Endothelial cell of umbilical vein (primary cell): ENCODE data around the gene ZSWIM4. TPM values are rescaled to one million over a fixed set of nuclear protein-coding genes. Genes with fewer than 3 reads are reported as not detected.

Experiments used
- BruUV-seq: library from RNA; stranded (reverse); fragments of 400-500 nt; replicated peaks from 2 replicates; lab custom pipeline; 2021; lab: Mats Ljungman, UMichigan
- CTCF ChIA-PET: fragments of 300-600, 350-600 bp; sonication (Branson Sonifier 250); formaldehyde crosslinking; loops from one replicate; lab custom pipeline; 2021; ENCODE audit warnings: antibody characterized with exemption, inconsistent platforms; lab: Charles Lee
- POLR2A ChIA-PET: fragments of 300-600, 350-600 bp; sonication (Branson Sonifier 250); formaldehyde crosslinking; loops from one replicate; lab custom pipeline; 2021; ENCODE audit warnings: antibody characterized with exemption, inconsistent platforms; lab: Charles Lee
- DNase-seq: peaks from one replicate; pipeline ENCODE4 v3.0.0-alpha.2; 2011; ENCODE audit warnings: low read depth, low spot score
- FAIRE-seq: peaks from 2 replicates; lab custom pipeline; 2011; peaks lifted over from hg19 to GRCh38; lab: Jason Lieb, UNC
- H2AFZ ChIP-seq: 2 replicates; pipeline ENCODE4 v1.6.0; 2012; ENCODE audit warnings: low read depth, low read length, control low read depth, inconsistent platforms
- H3K27ac ChIP-seq: 2 replicates; pipeline ENCODE4 v1.5.1; 2011; ENCODE audit warnings: low read depth, mild to moderate bottlenecking, control low read depth, low read length, moderate library complexity; ENCODE audit not compliant: insufficient read depth
- H3K27me3 ChIP-seq, 2 experiments: 2 replicates each; pipeline versions ENCODE4 v1.6.0 to v1.6.1; 2011; ENCODE audit warnings: low read length in 2 of 2, mixed read lengths in 1 of 2; ENCODE audit not compliant: control insufficient read depth in 2 of 2, insufficient read depth in 2 of 2
- H3K36me3 ChIP-seq, 2 experiments: 2 replicates in 1 of 2; 3 replicates in 1 of 2; pipeline ENCODE4 v1.5.1; 2011; ENCODE audit warnings: low read length in 2 of 2, mild to moderate bottlenecking in 1 of 2, moderate library complexity in 1 of 2; ENCODE audit not compliant: control insufficient read depth in 2 of 2, insufficient read depth in 2 of 2; ENCODE audit errors: extremely low read depth in 1 of 2
- H3K4me1 ChIP-seq: 3 replicates; pipeline ENCODE4 v1.5.1; 2011; ENCODE audit warnings: mild to moderate bottlenecking, low read length; ENCODE audit not compliant: control insufficient read depth, insufficient read depth; ENCODE audit errors: extremely low read depth
- H3K4me2 ChIP-seq: 2 replicates; pipeline ENCODE4 v1.6.1; 2011; ENCODE audit warnings: low read length, control low read depth, mixed read lengths; ENCODE audit not compliant: insufficient read depth
- H3K4me3 ChIP-seq, 3 experiments: fragments of 200-600 bp in 1 of 3; sonication (generic), shearing (Covaris generic) in 1 of 3; replicated peaks in 1 of 3; 2 replicates each; pipeline ENCODE4 v1.5.1; 2011 to 2016; ENCODE audit warnings: control low read depth in 3 of 3, low read length in 3 of 3, mild to moderate bottlenecking in 2 of 3, inconsistent platforms in 1 of 3, low read depth in 1 of 3, moderate library complexity in 1 of 3; ENCODE audit not compliant: insufficient read depth in 1 of 3
- H3K79me2 ChIP-seq: 2 replicates; pipeline ENCODE4 v1.6.0; 2012; ENCODE audit warnings: low read length, inconsistent platforms; ENCODE audit not compliant: control insufficient read depth, insufficient read depth
- H3K9ac ChIP-seq: replicated peaks from 2 replicates; pipeline ENCODE3; 2011; ENCODE audit warnings: low read length, control low read depth; ENCODE audit not compliant: insufficient read depth; ENCODE audit errors: extremely low read depth
- H3K9me1 ChIP-seq: replicated peaks from 3 replicates; pipeline ENCODE4 v1.6.0; 2011; ENCODE audit warnings: mild to moderate bottlenecking, low read length; ENCODE audit not compliant: control insufficient read depth, insufficient read depth; ENCODE audit errors: extremely low read depth
- H3K9me3 ChIP-seq: replicated peaks from 2 replicates; pipeline ENCODE4 v1.5.1; 2012; ENCODE audit warnings: low read length, inconsistent platforms; ENCODE audit not compliant: control insufficient read depth, insufficient read depth
- H4K20me1 ChIP-seq: replicated peaks from 2 replicates; pipeline ENCODE3; 2011; ENCODE audit warnings: mild to moderate bottlenecking, low read length; ENCODE audit not compliant: control insufficient read depth, insufficient read depth; ENCODE audit errors: extremely low read depth
- GATA2 ChIP-seq: IDR thresholded peaks from 2 replicates; pipeline ENCODE4 v1.7.0; 2011; ENCODE audit warnings: low read depth, mild to moderate bottlenecking, moderate library complexity, mixed read lengths, low read length; ENCODE audit not compliant: insufficient read length, insufficient read depth
- dilution Hi-C: fragments of 300-500 bp; cut with MboI; formaldehyde crosslinking; loops from one replicate; pipeline ENCODE4 v1.15.0; 2019; ENCODE audit warnings: low sequenced_read_pairs; ENCODE audit not compliant: extremely low pct_ligation_motif_present
- intact Hi-C: fragments of 100-400 bp; cut with micrococcal nuclease; formaldehyde crosslinking; loops from one replicate; pipeline ENCODE4 v1.10.0; 2022
- polyA plus RNA-seq, 4 experiments: library from polyadenylated mRNA; depleted of rRNA in 3 of 4; stranded (reverse) in 3 of 4; unstranded in 1 of 4; fragments of >200 nt; gene quantifications; 2 replicates each; pipeline versions ENCODE4 v1.2.1 to v1.2.3, GENCODE V29; 2011 to 2012; ENCODE audit warnings: missing spikeins in 1 of 4
- total RNA-seq: library from RNA; stranded (reverse); gene quantifications from 2 replicates; pipeline ENCODE4 v1.2.3, GENCODE V29; 2021
- TF ChIP-seq, protein P1 (sequence below), 2 donors: IDR thresholded peaks; 1 replicate in 1 of 2; 2 replicates in 1 of 2; pipeline ENCODE4 v1.5.1; 2011; ENCODE audit warnings: low read length in 2 of 2, mild to moderate bottlenecking in 2 of 2, moderate library complexity in 2 of 2, control low read depth in 1 of 2, inconsistent platforms in 1 of 2, low read depth in 1 of 2; ENCODE audit not compliant: insufficient read depth in 1 of 2; ENCODE audit errors: extremely low read depth in 1 of 2

The ZSWIM4 gene
- total and polyA plus RNA-seq, 2 donors (not counting 3 experiments of a cell fraction or from before 2014, with no cell fraction given) = 12.7 to 26.6 TPM

GRCh38 chr19:13872695-13873389, 77.6 kb downstream of the ZSWIM4 start:
- H3K4me2 ChIP-seq = peak overlapping the region; percentile 20

More at GRCh38 chr19:13872695-13873389, 77.6 kb downstream of the ZSWIM4 start:
- H3K27ac ChIP-seq = no peak overlapping the region
- intact Hi-C loops = no loop called here
- no peaks in the 10 kb centered on the region for H3K36me3 ChIP-seq
- BruUV-seq = no TSS peak
- FAIRE-seq (no peak), DNase-seq (peak; percentile 39)
- ChIA-PET CTCF (interaction anchor here (0.6 to 2.0 kb wide), 8 partner anchors 11 to 519 kb away, joined by 3 to 7 read pairs (median 4); partner anchors contain the start of gene MISP3), POLR2A (interaction anchor here (0.6 to 1.2 kb wide), 2 partner anchors 11 to 14 kb away, joined by 3 to 5 read pairs; no protein-coding TSS in a partner anchor)
- H3K4me3 ChIP-seq = peak overlapping the region; percentile 13 to 37 (median 31)
- no peak overlapping the region for H3K9ac ChIP-seq
- no peaks in the 10 kb centered on the region for H3K9me1 ChIP-seq
- no peaks in the 10 kb centered on the region for H3K79me2 ChIP-seq
- no peaks in the 10 kb centered on the region for H3K9me3 ChIP-seq
- H4K20me1 ChIP-seq = no peaks in the 10 kb centered on the region
- dilution Hi-C loops = no loop called here
- no peaks in the 10 kb centered on the region for H3K27me3 ChIP-seq
- no peaks in the 10 kb centered on the region for H3K4me1 ChIP-seq
- H2AFZ ChIP-seq = peak overlapping the region; percentile 86
- TF ChIP-seq, protein P1, sequence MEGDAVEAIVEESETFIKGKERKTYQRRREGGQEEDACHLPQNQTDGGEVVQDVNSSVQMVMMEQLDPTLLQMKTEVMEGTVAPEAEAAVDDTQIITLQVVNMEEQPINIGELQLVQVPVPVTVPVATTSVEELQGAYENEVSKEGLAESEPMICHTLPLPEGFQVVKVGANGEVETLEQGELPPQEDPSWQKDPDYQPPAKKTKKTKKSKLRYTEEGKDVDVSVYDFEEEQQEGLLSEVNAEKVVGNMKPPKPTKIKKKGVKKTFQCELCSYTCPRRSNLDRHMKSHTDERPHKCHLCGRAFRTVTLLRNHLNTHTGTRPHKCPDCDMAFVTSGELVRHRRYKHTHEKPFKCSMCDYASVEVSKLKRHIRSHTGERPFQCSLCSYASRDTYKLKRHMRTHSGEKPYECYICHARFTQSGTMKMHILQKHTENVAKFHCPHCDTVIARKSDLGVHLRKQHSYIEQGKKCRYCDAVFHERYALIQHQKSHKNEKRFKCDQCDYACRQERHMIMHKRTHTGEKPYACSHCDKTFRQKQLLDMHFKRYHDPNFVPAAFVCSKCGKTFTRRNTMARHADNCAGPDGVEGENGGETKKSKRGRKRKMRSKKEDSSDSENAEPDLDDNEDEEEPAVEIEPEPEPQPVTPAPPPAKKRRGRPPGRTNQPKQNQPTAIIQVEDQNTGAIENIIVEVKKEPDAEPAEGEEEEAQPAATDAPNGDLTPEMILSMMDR (IDR thresholded peaks at IDR 0.05; ENCODE audit: extremely low read depth in 1 of 2, insufficient read depth in 1 of 2, low read depth in 1 of 2, low read length in 2 of 2) = peak; percentile 7 to 38
- TF ChIP-seq GATA2 = no peak
